HG02870 (cell line): ENCODE results near the gene CLASRP.

ENCODE experiments used
- ATAC-seq: cut with Tn5 transposase; IDR thresholded peaks from one replicate; pipeline ENCODE4 v1.9.1; 2021; ENCODE audit warnings: mild to moderate bottlenecking, moderate library complexity; ENCODE audit not compliant: unreplicated experiment

CLASRP gene

GRCh38 chr19:45019187-45019586 is 19.7 kb upstream of the CLASRP start:
- ATAC-seq, result no peak

DNA sequence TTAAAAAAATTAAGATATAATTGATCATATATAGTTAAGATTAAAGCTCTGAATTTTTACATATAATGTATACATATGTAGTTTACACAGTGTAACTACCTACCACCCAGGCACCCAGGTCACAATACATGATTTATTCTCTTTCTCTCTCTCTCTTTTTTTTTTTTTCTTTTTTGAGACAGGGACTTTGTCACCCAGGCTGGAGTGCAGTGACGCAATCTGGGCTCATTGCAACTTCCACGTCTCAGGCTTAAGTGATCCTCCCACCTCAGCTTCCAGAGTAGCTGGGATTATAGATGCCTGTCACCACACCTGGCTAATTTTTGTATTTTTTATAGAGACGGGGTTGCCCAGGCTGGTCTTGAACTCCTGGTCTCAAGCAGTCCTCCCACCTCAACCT is 18.8 kb upstream of the CLASRP start:
- no peak for ATAC-seq

GRCh38 chr19:45021971-45022370 is 16.9 kb upstream of the CLASRP start:
- ATAC-seq, result no peak

- no peak for ATAC-seq
These were observed 15.8 kb upstream of the CLASRP start for GRCh38 chr19:45023048-45023447.

DNA sequence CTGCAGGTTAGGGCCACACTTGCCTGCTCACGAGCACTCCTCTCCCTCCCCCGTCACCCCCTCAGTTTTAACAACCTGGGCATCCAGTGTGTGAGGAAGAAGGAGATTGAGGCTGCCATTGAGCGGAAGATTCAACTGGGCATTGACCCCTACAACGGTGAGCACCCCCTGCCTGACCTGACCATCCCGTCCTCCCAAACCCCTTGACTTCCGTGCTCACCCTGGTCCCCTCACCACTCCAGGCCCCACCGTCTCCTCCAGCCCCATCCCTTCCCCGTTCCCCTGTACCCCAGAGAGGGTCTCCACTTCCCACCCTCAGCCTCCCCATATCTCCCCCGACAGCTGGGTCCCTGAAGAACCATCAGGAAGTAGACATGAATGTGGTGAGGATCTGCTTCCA is 13.6 kb upstream of the CLASRP start:
- no peak for ATAC-seq

DNA sequence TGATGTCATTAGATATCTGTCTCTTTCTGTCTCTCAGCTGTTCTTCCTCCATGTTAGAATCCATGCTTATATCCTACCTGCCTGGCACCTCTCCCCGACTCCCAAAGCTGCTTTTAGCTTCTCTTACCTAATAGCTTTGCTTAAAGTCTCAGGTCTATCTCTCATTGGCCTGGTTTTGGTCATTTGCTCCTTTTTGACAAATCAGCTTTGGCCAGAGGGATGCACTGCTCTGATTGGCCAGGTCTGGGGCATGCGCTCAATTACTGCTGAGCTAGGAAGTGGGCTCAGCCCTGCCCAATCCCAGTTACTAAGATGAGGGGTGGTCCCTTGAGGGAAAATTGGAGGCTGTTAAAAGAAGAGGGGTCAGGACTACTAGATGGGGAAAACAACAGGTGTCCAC is 11.5 kb upstream of the CLASRP start:
- ATAC-seq, result no peak

DNA sequence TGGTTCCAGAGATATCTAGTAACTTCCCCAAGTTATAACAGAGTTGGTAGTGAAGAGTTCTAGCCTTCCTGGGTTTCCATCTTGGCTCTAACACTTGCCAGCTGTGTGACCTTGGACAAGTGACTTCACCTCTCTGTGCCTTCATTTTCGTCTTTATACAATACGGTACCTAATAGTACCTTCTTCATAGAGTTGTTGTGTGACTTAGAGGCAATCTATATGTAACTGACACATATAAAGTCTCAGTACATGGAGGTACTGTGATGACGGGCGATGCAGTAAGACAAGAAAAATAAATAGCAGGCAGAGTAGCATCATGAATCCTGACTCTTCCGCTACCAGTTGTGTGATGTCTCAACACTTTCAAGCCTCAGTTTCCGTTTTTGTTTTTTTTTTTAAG is 8.0 kb upstream of the CLASRP start:
- no peak for ATAC-seq

GRCh38 chr19:45032421-45032820 is 6.4 kb upstream of the CLASRP start:
- no peak for ATAC-seq

GRCh38 chr19:45035755-45036154 is 3.1 kb upstream of the CLASRP start:
- ATAC-seq, result no peak

GRCh38 chr19:45037393-45038169 is 1.3 kb upstream of the CLASRP start:
- no peak for ATAC-seq

DNA sequence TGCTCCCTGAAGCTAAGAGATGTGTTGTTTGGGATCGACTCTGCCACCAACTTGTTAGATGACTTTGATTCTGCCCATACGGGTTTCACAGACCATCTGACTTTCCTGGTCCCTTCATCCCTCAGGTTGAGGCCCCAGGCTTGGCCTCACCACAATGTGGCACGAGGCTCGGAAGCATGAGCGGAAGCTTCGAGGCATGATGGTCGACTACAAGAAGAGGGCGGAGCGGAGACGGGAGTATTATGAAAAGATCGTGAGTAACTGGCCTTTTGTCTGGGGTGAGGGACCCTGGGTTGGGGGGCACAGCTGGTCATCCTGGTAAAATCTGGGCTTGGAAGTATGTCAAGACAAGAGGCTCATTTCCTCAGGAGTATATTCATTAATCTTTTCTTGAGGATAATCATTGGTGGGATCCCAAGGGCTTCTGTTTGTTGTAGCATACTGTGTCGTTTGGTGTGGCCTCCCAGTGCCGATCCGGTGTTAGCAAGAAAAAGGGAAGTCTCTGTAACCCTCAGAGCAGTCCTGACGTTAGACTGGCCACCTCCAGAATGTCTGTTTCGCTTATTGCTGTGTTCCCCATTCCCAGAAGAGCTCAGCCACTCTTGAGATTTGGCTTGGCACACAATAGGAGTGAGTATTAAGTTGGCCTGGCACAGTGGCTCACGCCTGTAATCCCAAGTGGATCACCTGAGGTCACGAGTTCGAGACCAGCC is 1.4 kb downstream of the CLASRP start:
- no peak for ATAC-seq

DNA sequence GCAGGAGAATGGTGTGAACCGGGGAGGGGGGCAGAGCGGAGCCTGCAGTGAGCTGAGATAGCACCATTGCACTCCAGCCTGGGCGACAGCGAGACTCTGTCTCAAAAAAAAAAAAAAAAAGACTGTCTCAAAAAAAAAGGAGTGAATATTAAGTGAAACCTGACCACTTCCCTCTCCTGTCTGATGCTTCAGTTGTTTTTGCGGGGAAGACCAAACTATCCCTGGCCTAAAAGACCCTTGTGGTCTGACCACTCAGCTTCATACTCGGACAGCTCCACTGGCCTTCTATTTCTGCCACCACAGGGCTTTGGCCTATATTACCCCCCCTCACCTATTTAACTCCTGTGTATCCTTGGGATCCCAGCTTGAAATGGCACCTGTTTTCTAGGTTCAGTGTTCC is 2.3 kb downstream of the CLASRP start:
- no peak for ATAC-seq

DNA sequence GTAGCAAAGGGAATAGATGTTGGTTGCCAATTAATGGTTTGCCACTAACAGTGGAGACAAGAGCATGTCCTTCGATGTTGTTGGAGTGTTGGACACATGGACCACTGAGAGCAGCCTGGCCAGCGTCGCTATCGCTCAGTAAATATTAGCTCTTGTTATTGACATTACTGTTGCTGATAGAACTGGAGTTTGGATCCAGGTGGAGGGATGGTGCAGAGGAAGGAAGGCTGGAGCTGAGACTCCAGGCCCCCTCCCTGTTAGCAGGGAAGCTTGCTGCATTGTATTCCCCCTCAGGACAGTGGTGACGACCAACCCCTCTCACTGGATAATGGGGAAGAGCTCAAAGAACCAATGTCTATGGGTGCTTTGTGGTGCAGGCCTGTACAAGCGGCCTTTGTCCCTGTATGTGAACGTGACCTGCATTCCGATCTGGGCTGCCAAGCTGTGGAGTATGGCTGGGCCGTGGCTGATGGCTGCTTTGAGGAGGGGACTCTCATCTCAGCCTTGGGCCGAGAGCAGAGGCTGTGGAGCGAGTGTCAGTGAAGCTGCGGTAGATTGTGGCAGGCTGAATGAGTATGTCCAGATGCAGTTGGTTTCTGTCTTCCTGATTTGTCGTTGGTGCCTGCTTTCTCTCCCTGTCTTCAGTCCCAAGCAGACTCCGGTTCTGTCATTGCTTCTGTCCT is 7.0 kb downstream of the CLASRP start:
- ATAC-seq, result no peak

GRCh38 chr19:45046355-45046754 is 7.5 kb downstream of the CLASRP start:
- no peak for ATAC-seq

GRCh38 chr19:45047188-45047797 is 8.4 kb downstream of the CLASRP start:
- ATAC-seq, result no peak

- no peak for ATAC-seq
These were observed 10.4 kb downstream of the CLASRP start for GRCh38 chr19:45049073-45049736.

DNA sequence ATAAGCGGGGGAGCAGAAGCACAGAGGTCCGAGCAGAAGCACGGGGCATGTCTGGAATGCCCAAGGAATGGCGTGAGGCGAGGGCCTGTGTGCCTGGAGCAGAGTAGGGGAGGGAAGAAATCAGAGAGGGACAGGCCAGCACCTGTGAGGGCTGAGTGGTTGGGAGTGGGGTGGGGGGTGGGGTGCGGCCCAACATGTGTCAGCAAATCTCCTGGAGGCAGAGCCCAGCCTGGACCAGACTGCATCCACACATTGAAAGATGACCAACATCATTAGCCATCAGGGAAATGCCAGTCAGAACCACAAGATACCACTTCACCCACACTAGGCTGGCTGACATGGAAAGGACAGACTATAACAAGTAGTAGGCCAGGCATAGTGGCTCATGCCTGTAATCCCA is 11.2 kb downstream of the CLASRP start:
- ATAC-seq, result no peak

DNA sequence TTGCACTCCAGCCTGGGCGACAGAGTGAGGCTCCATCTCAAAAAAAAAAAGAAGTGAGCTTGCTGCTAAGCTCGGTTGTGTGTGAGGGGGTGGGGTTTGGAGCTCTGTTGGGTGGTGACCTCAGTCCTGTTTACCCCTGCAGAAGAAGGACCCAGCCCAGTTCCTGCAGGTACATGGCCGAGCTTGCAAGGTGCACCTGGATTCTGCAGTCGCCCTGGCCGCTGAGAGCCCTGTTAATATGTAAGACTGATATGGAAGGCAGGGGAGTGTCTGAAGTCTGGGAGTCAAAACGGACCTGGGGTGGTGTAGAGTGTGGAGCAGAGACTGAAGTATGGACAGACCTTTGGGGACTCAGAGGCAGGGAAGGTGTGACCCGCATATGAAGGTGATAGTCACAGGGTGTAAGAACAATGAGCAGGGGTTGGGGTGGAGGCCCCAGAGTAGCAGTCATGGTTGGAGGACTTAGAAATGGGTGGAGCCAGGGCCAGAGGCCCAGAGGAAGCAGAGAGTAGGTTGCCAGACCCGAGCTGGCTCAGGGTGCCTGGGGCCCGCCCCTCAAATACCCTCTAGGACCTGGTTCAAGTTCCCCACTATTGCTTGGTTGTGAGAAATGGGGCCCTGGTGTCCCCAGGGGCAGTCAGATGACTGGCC is 13.2 kb downstream of the CLASRP start:
- ATAC-seq, result no peak

DNA sequence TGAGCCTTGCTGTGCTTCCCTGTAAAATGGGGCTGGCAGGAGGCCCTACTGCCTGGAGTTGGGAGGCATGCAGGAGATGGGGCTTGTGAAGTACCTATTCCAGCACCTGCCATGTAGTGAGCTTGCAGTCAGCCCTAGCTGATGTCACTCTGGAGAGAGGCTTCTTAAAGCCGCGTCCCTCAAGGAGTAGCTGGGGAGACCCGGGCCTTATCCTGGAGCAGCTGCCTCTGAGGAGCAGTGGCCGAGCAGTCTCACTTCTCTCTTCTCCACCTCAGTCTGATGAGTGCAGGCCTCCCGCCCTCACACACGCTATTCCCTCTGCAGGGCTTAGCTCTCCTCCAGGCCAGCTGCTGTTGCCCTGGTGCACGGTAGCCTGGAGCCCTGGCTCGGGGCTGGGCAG is 18.0 kb downstream of the CLASRP start:
- no peak for ATAC-seq

DNA sequence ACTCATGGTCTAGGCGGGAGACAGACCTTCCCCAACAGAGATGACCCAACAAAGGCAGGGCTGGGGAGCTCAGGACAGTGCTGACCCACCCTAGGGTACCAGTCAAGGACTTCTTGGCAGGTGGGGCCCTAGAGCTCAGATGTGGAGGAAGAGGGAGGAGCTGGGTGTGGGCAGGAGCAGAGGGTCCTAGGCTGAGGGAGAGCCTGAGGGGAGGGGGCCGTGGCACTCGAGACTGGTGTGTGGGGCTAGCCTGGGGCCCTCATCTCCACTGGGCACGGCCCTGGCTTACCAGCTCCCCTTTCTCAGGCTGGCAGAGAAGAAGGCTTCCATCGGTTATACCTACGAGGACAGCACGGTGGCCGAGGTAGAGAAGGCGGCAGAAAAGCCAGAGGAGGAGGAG is 18.6 kb downstream of the CLASRP start:
- no peak for ATAC-seq
